ENCODE results near the gene DSG3.

The DSG3 gene

DNA sequence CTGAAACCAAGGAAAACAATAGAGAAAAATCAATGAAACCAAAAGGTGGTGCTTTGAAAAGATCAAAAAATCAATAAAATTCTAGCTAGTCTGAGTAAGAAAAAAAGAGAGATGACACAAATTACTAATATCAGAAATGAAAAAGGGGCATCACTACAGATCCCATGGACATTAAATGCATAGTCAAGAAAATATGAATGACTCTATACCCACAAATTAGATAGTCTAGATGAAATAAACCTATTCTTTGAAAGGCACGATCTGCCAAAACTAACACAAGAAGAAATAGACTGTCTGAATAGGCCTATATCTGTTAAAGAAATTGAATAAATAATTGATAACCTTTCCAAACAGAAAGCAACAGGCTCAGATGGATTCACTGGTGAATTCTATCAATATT, 15.2 kb upstream of the DSG3 start:
- DNase-seq (ENCODE audit: low spot score): no peak

DNA sequence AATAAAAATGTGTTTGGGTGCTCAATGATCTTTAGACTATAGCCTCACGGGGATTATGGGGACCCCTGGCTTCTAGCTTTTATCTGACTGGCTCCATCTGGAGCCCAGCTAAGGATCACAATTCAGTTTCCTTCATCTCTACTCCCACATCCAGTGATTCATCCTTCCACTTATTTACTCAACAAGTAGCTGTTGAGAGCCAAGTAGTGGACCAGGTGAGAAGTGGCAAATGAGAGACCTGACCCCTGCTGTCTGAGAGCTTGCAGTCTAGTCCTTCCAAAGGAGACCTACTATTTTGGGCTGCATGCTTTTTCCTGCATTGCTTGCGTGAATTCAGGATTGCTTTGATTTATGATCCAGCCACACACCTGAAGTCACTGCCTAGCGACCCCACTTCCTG, 10.7 kb upstream of the DSG3 start:
- DNase-seq (ENCODE audit: low spot score): no peak

DNA sequence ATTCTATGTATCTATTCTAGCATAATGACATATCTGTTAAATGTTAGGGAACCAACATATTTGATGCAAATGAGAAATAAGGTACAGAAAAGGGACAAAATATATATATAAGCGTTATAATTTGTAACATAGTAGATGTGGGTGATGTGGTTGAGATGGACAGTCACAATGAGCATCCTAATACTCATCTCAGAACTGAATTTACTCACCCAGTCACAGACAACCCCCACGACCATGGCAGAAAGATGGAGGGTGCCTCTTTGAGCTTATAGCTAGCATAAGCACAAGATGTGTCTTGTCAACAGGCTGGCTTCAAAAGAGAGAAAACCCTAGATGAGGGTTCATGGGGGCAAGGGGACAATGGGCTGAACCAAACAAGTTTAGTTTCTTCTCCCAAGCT, 9.1 kb upstream of the DSG3 start:
- DNase-seq (ENCODE audit: low spot score): no peak

DNA sequence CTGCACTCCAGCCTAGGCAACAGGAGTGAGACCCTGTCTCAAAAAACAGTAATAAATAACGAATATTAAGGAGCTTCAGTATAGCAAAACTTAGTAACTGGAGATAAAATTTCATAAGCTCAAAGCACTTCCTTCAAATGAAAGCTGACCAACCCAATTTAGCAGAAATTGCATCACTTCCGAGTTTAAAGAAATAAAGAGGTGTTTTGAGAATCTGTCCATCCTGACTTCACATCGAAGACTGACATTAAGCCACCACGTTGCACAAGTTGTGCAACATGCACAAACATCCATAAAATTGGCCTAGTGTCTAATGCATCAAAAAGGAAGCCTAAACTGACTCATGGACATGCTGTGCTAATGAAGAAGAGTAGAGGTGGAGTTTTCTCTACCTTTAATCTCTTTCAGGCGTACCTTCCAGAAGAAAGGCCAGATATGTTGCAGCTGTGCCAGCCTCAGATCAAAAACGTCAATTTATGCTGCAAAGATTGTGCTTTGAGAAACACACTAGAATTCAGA, 7.7 kb upstream of the DSG3 start:
- DNase-seq (ENCODE audit: low spot score): no peak

DNA sequence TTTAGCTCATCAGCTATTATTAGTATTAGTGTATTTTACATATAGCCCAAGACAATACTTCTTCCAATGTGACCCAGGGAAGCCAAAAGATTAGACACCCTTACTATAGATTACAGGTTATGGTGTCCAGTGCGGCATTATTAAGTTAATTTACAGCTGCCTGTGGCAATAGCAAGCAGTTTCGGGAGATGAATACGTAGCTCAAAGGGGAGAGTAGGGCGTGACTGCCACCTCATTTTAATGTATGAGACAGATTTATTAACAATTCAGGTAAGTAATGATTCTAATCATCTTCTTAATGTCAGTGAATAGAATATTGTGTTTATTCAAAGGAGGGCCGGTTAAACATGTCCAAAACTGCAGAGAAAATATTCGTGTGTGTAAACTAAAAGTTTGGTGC, 6.8 kb upstream of the DSG3 start:
- no peak for DNase-seq (ENCODE audit: low spot score)

DNA sequence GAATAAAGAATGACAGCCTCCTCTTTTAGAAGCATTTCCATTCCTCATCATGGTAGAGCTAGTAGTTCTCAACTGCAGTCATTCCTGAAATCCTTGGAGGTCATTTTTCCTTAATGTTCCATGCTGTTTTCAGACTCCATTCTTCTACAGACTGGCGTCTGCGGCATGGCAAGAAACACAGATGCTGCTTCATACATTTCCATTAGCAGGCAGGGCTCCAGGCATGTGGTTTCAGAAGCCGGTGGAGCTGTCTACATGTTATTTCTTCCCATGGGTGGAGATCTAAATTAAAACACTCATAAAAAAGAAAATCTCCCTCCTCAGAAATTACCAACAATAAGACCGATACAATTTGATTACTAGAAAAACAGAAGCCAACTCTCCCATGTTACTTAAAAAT, 6.0 kb upstream of the DSG3 start:
- no peak for DNase-seq (ENCODE audit: low spot score)

DNA sequence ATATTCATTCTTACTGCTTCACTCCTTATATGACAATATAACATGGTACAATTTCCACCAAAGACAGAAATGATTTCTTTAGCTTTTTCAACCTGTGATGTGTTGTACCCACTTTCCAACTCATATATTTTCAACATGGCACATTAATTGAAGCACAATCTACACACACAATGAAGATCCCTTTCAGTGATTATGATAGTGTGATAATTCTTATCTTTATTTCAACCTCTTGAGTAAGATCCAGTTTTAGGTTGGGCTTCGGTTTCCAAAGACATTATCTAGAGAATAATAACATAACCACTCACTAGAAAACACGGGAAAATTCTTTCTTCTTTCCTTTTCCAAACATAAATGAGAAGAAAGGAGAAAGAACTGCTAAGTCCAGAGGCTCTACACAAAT, 3.4 kb upstream of the DSG3 start:
- no peak for DNase-seq (ENCODE audit: low spot score)

DNA sequence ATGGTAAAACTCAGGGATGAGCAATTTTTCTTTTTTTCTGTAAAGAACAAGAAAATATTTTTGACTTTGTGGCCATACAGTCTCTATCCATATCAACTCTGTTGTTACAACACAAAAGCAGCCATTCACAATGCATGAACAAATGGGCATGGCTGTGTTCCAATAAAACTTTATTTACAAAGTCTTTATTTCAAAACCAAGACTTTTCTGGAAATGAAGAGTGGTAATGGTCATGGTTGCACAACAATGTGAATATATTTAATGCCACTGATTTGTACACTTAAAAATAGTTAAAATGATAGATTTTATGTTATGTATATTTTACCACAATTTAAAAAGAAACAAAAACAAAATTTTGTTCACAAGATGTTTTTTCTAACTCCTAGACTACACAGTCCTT, 1.6 kb upstream of the DSG3 start:
- no peak for DNase-seq (ENCODE audit: low spot score)

DNA sequence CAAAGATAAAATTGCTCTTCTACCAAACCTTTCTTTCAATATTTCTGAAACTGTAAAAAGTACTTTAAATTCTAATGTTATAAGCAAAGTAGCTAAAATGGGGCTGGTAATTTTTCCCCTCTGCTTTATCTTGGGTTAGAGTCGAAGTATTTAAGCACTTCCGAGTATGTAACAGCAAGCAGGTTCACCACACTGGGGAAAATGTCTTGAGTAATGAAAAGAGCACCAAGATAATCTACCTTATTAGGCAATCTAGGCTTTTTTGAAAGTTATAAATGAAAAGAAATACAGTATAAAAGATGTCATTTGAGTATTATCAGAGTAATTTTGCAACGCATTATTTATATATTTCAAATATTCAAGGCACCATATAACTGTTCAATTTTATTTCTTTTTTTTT, 687 bp upstream of the DSG3 start:
- DNase-seq (ENCODE audit: low spot score): no peak

DNA sequence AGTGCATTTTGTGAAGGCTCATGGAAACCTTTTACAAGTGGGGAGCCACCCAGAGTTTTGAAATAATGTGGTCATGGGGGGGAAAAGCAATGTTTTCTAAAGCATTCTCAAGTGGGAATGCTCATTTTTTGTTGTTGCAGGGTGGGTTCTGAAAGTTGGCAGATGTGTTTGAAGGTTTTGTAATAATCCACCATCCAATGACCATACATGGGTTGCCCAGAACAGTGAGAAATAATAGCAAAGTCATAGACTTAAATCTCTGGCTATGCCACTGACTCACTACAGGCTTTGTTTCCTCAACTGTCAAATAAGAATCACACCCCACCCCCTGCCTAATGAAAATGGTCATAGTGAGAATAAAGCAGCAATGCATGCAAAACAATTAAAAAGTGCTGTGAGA, 2.9 kb downstream of the DSG3 start:
- no peak for DNase-seq (ENCODE audit: low spot score)

DNA sequence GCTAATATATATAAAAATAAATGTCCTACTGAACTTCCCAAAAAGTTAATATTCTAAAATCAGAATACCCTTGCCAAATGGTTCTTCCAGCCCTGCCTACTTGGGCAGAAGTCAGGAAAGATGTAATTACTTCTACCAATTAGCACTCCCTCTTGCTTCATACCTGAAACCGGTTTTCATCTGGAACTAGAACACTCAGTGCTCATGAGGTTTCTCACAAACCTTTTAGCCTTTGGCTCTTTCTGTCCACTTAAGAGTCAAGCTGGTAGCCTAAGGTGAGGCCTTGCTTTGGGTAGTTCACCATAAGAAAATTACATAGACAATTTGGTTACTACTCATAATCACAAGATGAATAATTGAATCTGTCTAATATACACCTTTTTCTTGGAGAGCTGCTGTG, 4.1 kb downstream of the DSG3 start:
- DNase-seq (ENCODE audit: low spot score): no peak

DNA sequence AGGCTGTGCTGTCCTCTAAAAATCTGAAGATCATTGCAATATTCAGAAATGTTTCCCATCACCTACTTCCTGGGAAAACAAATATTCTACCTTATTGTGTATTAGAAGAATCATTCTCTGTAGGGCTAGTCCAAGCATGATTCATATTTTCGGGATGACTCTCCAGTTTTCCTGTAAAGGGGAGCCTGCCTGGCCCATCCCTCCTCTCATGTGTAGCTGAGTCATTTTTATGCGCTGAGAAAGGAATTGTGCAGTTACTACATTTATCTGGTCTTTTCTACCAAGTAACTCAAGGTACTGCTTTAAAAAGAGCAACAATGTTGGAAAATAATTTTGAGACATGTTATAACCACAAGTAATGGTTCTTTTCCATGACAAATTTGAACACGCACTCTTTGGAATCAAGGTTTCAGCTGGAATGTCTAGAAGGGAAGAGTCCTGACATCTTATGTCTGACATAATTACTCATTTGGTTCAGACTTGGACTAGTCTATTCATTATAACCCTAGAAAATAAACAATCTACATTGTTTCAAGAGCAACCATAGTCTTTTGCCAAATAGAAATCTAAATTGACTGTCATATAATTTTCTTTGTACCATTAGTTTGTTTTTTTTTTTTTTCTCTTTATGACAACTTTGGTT, 6.6 kb downstream of the DSG3 start:
- no peak for DNase-seq (ENCODE audit: low spot score)

DNA sequence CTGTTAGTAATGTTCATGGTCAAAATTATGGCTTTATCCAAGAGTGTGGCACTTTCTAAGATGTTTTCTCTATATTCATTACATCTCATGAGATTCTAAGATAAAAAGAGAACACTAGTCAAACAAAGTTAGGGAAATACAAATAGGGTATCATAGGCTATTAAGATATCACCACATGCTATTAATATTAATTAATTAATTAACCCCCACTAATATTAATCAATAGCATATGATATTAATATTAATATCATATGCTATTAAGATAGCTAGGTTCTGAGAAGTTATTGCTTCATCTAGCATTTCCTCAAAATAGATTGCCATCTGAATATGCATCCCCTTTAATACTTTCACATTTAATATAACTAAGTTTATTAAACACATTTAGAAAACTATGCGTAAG, 22.1 kb downstream of the DSG3 start:
- no peak for DNase-seq (ENCODE audit: low spot score)

DNA sequence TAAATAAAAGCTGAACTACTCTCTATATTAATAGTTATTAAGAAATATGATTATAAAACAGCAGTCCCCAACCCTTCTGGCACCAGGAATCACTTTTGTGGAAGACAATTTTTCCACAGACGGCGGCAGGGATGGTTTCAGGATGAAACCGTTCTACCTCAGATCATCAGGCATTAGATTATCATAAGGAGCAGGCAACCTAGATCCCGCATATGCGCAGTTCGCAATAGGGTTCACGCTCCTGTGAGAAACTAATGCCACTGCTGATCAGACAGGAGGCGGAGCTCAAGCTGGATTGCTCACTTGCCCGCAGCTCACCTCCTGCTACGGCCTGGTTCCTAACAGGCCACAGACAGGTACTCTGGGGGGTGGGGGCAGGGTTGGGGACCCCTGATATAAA, 31.1 kb downstream of the DSG3 start:
- no peak for DNase-seq (ENCODE audit: low spot score)

DNA sequence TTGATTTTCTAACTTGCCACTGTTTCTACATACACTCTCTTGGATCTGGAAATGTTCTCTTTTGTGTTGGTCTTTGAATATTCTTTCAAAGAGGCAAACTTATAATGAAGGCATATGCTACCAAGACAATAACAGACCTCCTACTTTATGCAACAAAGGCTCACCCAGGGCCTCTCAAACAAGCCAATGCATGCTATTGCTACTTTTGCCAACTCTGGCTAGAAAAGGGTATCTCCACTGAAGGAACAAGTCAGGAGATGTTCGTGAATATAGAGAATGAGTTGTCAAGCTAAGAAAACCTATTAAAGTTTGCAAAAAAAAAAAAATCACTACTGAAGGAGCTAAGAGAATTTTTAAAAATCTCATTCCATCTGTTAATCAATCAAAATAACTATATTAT, 34.5 kb downstream of the DSG3 start:
- DNase-seq (ENCODE audit: low spot score): no peak

DNA sequence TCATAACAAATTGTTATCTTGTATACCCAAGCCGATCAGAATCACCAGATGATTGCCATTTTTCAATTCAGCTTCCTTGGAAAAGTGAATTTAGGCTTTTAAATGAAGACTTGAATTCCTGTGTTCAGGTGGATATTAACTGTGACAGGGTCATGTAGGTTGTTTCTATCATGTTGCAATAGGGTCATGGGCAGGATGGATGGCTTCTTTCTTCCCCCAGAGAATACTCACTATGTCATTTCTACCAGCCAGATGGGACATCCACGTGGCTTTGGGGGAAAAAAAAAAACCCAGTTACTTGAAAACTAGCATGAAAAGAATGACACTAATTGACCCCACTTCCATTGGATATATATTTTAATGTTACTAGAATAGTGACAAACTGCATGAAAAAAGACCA, 35.9 kb downstream of the DSG3 start:
- DNase-seq (ENCODE audit: low spot score): no peak

DNA sequence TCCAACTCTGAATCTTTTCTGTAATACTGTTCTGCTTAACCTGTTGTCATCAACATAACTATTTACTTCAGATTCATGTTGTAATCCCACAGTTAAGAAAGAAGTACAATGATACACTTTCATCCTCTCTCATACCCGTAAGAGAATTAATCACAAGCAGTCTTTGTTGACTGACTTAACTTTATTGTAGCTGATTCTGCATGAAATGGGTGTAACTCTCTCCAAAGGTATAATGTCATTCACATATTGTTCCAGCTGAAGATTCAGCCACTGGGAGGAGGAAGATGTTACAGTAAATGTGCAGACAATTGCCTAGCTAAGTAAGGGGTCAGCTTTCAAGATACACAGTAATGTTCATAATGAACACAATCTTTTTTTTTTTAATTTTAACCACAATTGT, 36.9 kb downstream of the DSG3 start:
- DNase-seq (ENCODE audit: low spot score): no peak

DNA sequence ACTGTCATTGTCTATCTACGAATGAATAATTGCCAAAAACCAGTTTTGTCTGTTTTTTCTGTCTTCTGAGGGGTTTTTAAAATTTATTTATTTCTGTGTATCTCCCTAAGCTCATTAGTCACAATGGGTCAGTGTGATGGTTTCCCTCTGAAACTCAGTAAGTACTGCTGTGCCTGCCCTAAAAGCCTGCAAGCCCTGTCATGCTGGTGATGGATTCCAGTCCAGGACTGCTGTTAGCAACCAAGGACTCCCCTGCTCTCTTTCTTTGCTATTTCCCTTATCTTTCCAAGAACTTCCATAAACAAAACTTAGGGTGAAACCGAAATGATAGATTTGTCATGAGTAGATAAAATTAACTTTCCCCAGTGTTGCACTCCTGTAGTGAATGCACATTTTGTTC, 38.6 kb downstream of the DSG3 start:
- no peak for DNase-seq (ENCODE audit: low spot score)

DNA sequence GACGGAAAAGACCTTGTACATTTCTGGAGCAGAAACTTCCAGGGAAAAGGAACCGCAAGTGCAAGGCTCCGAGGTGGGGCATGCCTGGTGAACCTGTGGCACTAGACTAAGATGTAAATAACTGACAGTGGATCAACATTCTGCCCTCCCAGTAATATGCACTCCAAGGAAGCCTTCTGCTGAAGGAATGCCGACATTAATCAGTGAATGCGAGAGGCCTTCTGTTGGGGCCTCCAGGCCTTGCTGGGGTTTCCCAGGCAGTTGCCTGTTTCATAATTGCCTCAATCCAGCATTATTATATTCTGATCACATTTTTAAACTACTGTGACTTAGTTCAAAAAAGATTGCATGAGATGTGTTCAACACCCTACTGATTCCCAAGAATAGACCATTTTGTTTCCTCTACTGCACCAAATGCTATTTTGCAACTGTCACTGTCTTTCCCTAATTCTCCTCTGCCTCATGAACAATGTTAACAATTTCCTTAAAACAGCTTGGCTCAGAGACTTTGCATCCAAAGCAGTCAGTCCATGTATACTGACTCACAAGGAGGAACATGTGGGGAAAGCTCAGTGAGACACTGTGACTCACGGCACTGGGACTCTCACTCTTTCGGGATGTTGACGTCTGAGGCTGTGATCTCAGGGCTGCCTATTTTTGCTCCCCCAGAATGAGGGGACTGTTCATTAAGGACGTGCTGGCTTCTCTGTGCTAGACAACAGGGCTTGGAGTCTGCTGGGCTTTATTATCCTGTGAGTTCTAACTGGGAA, 39.9 kb downstream of the DSG3 start:
- no peak for DNase-seq (ENCODE audit: low spot score)

DNA sequence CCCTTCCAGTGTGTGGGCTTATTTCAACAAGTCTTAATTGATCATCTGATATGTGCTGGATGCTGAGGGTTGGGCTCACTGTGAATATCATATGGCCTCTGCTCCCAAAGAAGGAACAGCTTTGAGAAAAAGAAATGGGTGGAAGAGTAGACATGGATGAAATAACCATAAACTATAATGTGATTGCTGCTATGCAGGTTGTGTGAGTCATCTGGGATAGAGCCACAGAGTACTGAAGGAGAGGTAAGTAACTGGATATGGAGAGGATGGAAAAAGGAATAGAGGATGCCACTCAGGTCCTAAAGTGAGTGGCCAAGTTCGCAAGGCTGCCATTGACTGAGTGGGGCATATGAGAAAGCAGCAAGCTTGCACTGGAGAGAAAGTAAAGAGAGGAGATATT, 41.8 kb downstream of the DSG3 start:
- DNase-seq (ENCODE audit: low spot score): no peak

DNA sequence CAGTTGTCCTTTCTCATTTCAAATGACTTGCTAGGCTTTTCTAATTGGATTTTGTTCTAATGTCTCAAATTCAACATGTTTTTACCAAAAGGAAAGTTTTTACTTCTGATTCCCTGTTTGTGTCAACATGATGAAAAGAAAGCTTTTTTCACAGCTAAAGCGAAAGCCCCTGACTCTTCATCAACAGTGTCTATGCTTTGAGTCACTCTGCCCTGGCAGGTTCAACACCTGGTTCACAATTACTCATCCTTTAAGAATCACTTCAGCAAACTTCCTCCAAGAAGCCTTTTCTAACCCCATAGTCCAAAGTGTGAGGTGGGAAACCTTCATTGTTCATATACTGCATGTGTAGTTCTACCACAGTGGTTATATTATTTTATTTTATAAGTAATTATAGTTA, 42.8 kb downstream of the DSG3 start:
- no peak for DNase-seq (ENCODE audit: low spot score)

DNA sequence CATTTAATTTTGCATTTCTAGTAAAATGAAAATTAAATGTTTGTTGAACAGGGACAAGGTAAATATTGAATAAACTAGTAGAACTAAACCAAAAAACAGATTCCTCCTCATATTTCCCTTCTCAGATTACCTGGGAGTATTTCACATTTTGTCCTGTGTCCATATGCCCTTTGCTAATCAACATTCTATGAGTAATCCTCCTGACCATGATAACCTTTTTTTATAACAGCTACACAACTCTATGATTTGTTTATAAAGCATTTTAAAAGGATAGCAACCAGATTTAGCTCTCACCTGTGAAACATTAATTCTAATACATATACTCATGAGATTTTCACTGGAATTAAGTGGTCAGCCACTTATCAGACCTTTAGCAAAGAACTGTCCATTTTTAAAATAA, 43.3 kb downstream of the DSG3 start:
- DNase-seq (ENCODE audit: low spot score): no peak

DNA sequence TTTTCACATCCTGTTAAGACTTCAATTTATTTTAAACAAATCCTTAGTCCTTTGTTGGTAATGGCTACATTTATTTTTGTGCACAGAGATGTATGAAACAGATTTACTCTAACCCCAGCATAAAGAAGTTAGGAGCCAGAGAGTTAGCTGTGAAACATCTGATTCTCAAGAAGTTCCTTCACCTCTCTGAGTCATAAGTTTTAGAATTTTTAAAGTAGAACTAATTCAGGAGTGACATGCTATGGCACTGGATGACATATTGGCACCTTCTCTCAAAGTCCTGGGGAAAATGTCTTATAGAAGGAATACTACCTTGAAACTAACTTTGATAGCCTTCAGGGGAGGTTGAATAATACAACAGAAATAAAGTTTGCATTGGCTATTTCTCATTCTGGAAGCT, 44.0 kb downstream of the DSG3 start:
- DNase-seq (ENCODE audit: low spot score): no peak

DNA sequence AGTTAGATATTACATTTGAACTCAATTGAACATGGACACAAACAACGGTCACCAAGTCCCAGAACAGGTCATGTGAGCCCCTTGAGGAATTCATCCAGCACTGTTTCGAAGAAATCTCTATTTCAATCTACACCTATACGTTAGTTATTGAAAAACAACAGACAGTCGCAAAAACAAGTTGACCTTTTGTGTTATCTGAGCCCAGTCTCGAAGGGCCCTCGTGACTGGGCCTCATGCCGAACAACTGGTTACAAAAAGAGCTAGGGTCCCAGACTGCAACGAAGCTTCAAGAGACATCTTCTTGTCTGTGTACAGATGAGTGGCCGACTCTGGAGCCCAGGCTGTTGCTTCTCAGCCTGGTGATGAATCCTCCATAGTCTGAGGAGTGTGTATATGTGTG, 45.1 kb downstream of the DSG3 start:
- no peak for DNase-seq (ENCODE audit: low spot score)

Measured in hematopoietic multipotent progenitor cell treated with erythropoietin and hydrocortisone succinate and interleukin-3 and kit ligand, for 17 days (in vitro differentiated cells).